Colonic mucosa (tissue), 4 donors: Measurements from ENCODE around the gene OPCML. TPM values are rescaled to one million over a fixed set of nuclear protein-coding genes. Genes with fewer than 3 reads are reported as not detected.

Experiments
- DNase-seq: peaks from one replicate; pipeline ENCODE4 v3.0.0-alpha.2; 2020
- H3K27ac ChIP-seq: fragments of 200-600 bp; one replicate; pipeline ENCODE4 v1.8.0; 2021
- H3K27me3 ChIP-seq: fragments of 200-600 bp; one replicate; pipeline ENCODE4 v1.8.0; 2021
- H3K36me3 ChIP-seq: fragments of 200-600 bp; one replicate; pipeline ENCODE4 v1.8.0; 2021
- H3K4me1 ChIP-seq: fragments of 200-600 bp; one replicate; pipeline ENCODE4 v1.8.0; 2021; ENCODE audit warnings: mild to moderate bottlenecking
- H3K4me3 ChIP-seq: fragments of 200-600 bp; one replicate; pipeline ENCODE4 v1.8.0; 2021
- H3K9ac ChIP-seq, 2 donors: one replicate each; pipeline ENCODE4 v1.7.0; 2013; ENCODE audit warnings: control low read depth in 2 of 2, low read depth in 2 of 2, low read length in 2 of 2
- H3K9me3 ChIP-seq: fragments of 200-600 bp; one replicate; pipeline ENCODE4 v1.8.0; 2021
- CTCF ChIP-seq: fragments of 200-600 bp; IDR thresholded peaks from one replicate; pipeline ENCODE4 v1.8.0; 2022; ENCODE audit warnings: antibody characterized with exemption, mild to moderate bottlenecking
- intact Hi-C: fragments of 100-400 bp; cut with DNase I; formaldehyde crosslinking; loops from one replicate; pipeline ENCODE4 v1.14.1; 2022
- total RNA-seq, 2 donors: library from RNA; stranded (reverse); fragmentation: NEBNext Ultra II Directional in 1 of 2; extraction: Animal tissue kit (Norgen Biotek cat#: 25700) in 1 of 2; gene quantifications; one replicate each; pipeline ENCODE4 v1.2.1, GENCODE V29; 2021
- donor health status: healthy.
- donor health status: DM: no; HTN: no; CAD: no.
- donor health status: DM: no; HTN: no; CAD: no.

Gene OPCML
- total RNA-seq, 2 donors from 2014 or later, result 0.08 TPM; not detected in 1

GRCh38 chr11:133133606-133134005 is 398.7 kb downstream of the OPCML start:
- Histone ChIP-seq H3K9ac (no peak overlapping the region), H3K27ac (no peak overlapping the region), H3K36me3 (no peaks in the 10 kb centered on the region), H3K4me1 (no peaks in the 10 kb centered on the region), H3K9me3 (no peaks in the 10 kb centered on the region), H3K27me3 (no peaks in the 10 kb centered on the region), H3K4me3 (no peak overlapping the region)
- intact Hi-C loops, result no loop called here
- no peak for TF ChIP-seq CTCF
- no peak for DNase-seq

- Histone ChIP-seq H3K9me3 (no peaks in the 10 kb centered on the region), H3K4me1 (no peaks in the 10 kb centered on the region), H3K27ac (no peak overlapping the region), H3K9ac (no peak overlapping the region), H3K36me3 (no peaks in the 10 kb centered on the region), H3K27me3 (no peaks in the 10 kb centered on the region), H3K4me3 (no peak overlapping the region)
- intact Hi-C loops, result no loop called here
- TF ChIP-seq CTCF, result no peak
- DNase-seq, result no peak
These were observed 399.3 kb downstream of the OPCML start for GRCh38 chr11:133133050-133133449.

GRCh38 chr11:133127741-133128140 is 404.6 kb downstream of the OPCML start:
- Histone ChIP-seq H3K27me3 (no peaks in the 10 kb centered on the region), H3K36me3 (no peaks in the 10 kb centered on the region), H3K27ac (no peak overlapping the region), H3K9ac (no peak overlapping the region), H3K4me3 (no peak overlapping the region), H3K9me3 (no peaks in the 10 kb centered on the region), H3K4me1 (no peaks in the 10 kb centered on the region)
- TF ChIP-seq CTCF, result no peak
- intact Hi-C loops, result no loop called here
- DNase-seq, result no peak

GRCh38 chr11:133123796-133124195 is 408.5 kb downstream of the OPCML start:
- Histone ChIP-seq H3K9me3 (no peaks in the 10 kb centered on the region), H3K36me3 (no peaks in the 10 kb centered on the region), H3K4me1 (no peaks in the 10 kb centered on the region), H3K27me3 (no peaks in the 10 kb centered on the region), H3K9ac (no peak overlapping the region), H3K4me3 (no peak overlapping the region), H3K27ac (no peak overlapping the region)
- TF ChIP-seq CTCF, result no peak
- no peak for DNase-seq
- intact Hi-C loops, result no loop called here

GRCh38 chr11:133123366-133123765 is 408.9 kb downstream of the OPCML start:
- no peak overlapping the region for H3K27ac ChIP-seq
- no peak overlapping the region for H3K9ac ChIP-seq
- DNase-seq, result no peak
- H3K9me3 ChIP-seq, result no peaks in the 10 kb centered on the region
- no peaks in the 10 kb centered on the region for H3K27me3 ChIP-seq
- intact Hi-C loops, result no loop called here
- no peak overlapping the region for H3K4me3 ChIP-seq
- no peaks in the 10 kb centered on the region for H3K36me3 ChIP-seq
- TF ChIP-seq CTCF, result no peak
- no peaks in the 10 kb centered on the region for H3K4me1 ChIP-seq

GRCh38 chr11:133122256-133122655 is 410.0 kb downstream of the OPCML start:
- H3K36me3 ChIP-seq, result no peaks in the 10 kb centered on the region
- H3K27me3 ChIP-seq, result no peaks in the 10 kb centered on the region
- TF ChIP-seq CTCF, result no peak
- H3K4me3 ChIP-seq, result no peak overlapping the region
- DNase-seq, result no peak
- no peak overlapping the region for H3K9ac ChIP-seq
- intact Hi-C loops, result no loop called here
- no peak overlapping the region for H3K27ac ChIP-seq
- H3K4me1 ChIP-seq, result no peaks in the 10 kb centered on the region
- no peaks in the 10 kb centered on the region for H3K9me3 ChIP-seq
